Measurements from ENCODE around the gene ATP2A2. TPM values are rescaled to one million over a fixed set of nuclear protein-coding genes. Genes with fewer than 3 reads are reported as not detected.

ATP2A2 gene
- total RNA-seq, 1 experiment from 2014 or later: 262 TPM

- intact Hi-C loops (cut with micrococcal nuclease; ENCODE audit: unreplicated experiment): loop anchor here (5.0 kb wide), 3 partner anchors 47 to 177 kb away; partner anchors contain the start of gene IFT81
- CTCF ChIA-PET: interaction anchor here (1.1 to 2.3 kb wide), 4 partner anchors 30 to 190 kb away, joined by 3 to 8 read pairs (median 3); no protein-coding TSS in a partner anchor
Observed at GRCh38 chr12:110279566-110280375, 1.3 kb upstream of the ATP2A2 start.

GRCh38 chr12:110280392-110280778 is 662 bp upstream of the ATP2A2 start:
- CTCF ChIA-PET: interaction anchor here (1.1 to 2.3 kb wide), 4 partner anchors 31 to 191 kb away, joined by 3 to 8 read pairs (median 3); no protein-coding TSS in a partner anchor
- H3K9me3 ChIP-seq: no peaks in the 10 kb centered on the region
- H3K27me3 ChIP-seq (replicated peaks; ENCODE audit: control insufficient read depth, insufficient read depth, low read length): no peaks in the 10 kb centered on the region
- peak overlapping the region; percentile 96 for H3K4me3 ChIP-seq (ENCODE audit: low read depth, low read length)
- POLR2A ChIA-PET: interaction anchor here (0.6 to 2.9 kb wide), 6 partner anchors 10 to 452 kb away, joined by 3 to 41 read pairs (median 3); partner anchors contain the start of gene IFT81
- peak; percentile 45 to 55 for DNase-seq
- Mint-ChIP-seq H3K27ac (ENCODE audit: unreplicated experiment) (peak overlapping the region; percentile 95), H3K9me3 (ENCODE audit: unreplicated experiment) (no peaks in the 10 kb centered on the region), H3K4me3 (ENCODE audit: unreplicated experiment) (peak overlapping the region; percentile 89), H3K4me1 (ENCODE audit: low read depth, unreplicated experiment) (peaks cover 11% of the 10 kb centered on the region), H3K27me3 (ENCODE audit: insufficient read depth, unreplicated experiment) (no peaks in the 10 kb centered on the region), H3K36me3 (ENCODE audit: insufficient read depth, unreplicated experiment) (peaks cover 54% of the 10 kb centered on the region)
- peaks cover 23% of the 10 kb centered on the region for H3K4me1 ChIP-seq
- H3K36me3 ChIP-seq (ENCODE audit: control insufficient read depth, insufficient read depth, low read length): no peaks in the 10 kb centered on the region; the same call in 1 of the 2 replicates
- BruUV-seq (replicated peaks): TSS peak; percentile 68
- intact Hi-C loops (cut with micrococcal nuclease; ENCODE audit: unreplicated experiment): loop anchor here (5.0 kb wide), 3 partner anchors 48 to 178 kb away; partner anchors contain the start of gene IFT81
- TF ChIP-seq, protein P1, sequence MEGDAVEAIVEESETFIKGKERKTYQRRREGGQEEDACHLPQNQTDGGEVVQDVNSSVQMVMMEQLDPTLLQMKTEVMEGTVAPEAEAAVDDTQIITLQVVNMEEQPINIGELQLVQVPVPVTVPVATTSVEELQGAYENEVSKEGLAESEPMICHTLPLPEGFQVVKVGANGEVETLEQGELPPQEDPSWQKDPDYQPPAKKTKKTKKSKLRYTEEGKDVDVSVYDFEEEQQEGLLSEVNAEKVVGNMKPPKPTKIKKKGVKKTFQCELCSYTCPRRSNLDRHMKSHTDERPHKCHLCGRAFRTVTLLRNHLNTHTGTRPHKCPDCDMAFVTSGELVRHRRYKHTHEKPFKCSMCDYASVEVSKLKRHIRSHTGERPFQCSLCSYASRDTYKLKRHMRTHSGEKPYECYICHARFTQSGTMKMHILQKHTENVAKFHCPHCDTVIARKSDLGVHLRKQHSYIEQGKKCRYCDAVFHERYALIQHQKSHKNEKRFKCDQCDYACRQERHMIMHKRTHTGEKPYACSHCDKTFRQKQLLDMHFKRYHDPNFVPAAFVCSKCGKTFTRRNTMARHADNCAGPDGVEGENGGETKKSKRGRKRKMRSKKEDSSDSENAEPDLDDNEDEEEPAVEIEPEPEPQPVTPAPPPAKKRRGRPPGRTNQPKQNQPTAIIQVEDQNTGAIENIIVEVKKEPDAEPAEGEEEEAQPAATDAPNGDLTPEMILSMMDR (IDR thresholded peaks at IDR 0.05; ENCODE audit: insufficient read depth in 1 of 2, low read depth in 1 of 2, low read length in 1 of 2, severe bottlenecking in 1 of 2, unreplicated experiment in 1 of 2): peak in 1 of 2 experiments; percentile 30

More at GRCh38 chr12:110279566-110280375, 1.3 kb upstream of the ATP2A2 start:
- Histone ChIP-seq H3K4me1 (peaks cover 23% of the 10 kb centered on the region), H3K36me3 (ENCODE audit: control insufficient read depth, insufficient read depth, low read length) (no peaks in the 10 kb centered on the region; the same call in 1 of the 2 replicates), H3K4me3 (ENCODE audit: low read depth, low read length) (peak overlapping the region; percentile 96), H3K27me3 (replicated peaks; ENCODE audit: control insufficient read depth, insufficient read depth, low read length) (no peaks in the 10 kb centered on the region), H3K9me3 (no peaks in the 10 kb centered on the region)
- peaks cover 48% of the 10 kb centered on the region for H3K36me3 Mint-ChIP-seq (ENCODE audit: insufficient read depth, unreplicated experiment)
- DNase-seq: no peak
- TF ChIP-seq, protein P1 (IDR thresholded peaks at IDR 0.05; ENCODE audit: insufficient read depth in 1 of 2, low read depth in 1 of 2, low read length in 1 of 2, severe bottlenecking in 1 of 2, unreplicated experiment in 1 of 2): no peak
- H3K4me1 Mint-ChIP-seq (ENCODE audit: low read depth, unreplicated experiment): peaks cover 5% of the 10 kb centered on the region
- peak overlapping the region; percentile 89 for H3K4me3 Mint-ChIP-seq (ENCODE audit: unreplicated experiment)
- POLR2A ChIA-PET: interaction anchor here (0.6 to 2.9 kb wide), 5 partner anchors 9 to 451 kb away, joined by 3 to 41 read pairs (median 3); partner anchors contain the start of gene IFT81
- no TSS peak for BruUV-seq (replicated peaks)
- H3K9me3 Mint-ChIP-seq (ENCODE audit: unreplicated experiment): no peaks in the 10 kb centered on the region
- H3K27me3 Mint-ChIP-seq (ENCODE audit: insufficient read depth, unreplicated experiment): no peaks in the 10 kb centered on the region
- peak overlapping the region; percentile 95 for H3K27ac Mint-ChIP-seq (ENCODE audit: unreplicated experiment)
